Suppressor macrophage treated with lipopolysaccharide for 1 hour (primary cell): ENCODE results near the gene IL15RA.
A peak's percentile ranks its signal among the peaks of the same experiment; 100 is the strongest.
"Not testable (repeated sequence)": the region's sequence is repeated elsewhere in the genome, so short reads cannot be mapped to it uniquely, and the experiment has no call there.

ENCODE experiments used
- DNase-seq, 3 donors: peaks; one replicate each; pipeline ENCODE4 v3.0.0-alpha.2; 2020 to 2022

The IL15RA gene

GRCh38 chr10:5949009-5949759 lies 28.2 kb downstream of the IL15RA start:
- peak; percentile 71 to 82 (median 81) for DNase-seq

- DNase-seq: no peak
These were observed 29.1 kb downstream of the IL15RA start for GRCh38 chr10:5948208-5948585.

GRCh38 chr10:5947471-5948207 lies 29.7 kb downstream of the IL15RA start:
- no peak for DNase-seq

- no peak for DNase-seq
These were observed 30.6 kb downstream of the IL15RA start for GRCh38 chr10:5946786-5947185.

GRCh38 chr10:5946419-5946775 lies 30.9 kb downstream of the IL15RA start:
- DNase-seq: not testable (repeated sequence)

GRCh38 chr10:5945561-5946418 lies 31.6 kb downstream of the IL15RA start:
- peak; percentile 29 to 51 (median 46) for DNase-seq

- DNase-seq: no peak
These were observed 32.2 kb downstream of the IL15RA start for GRCh38 chr10:5945190-5945509.

- peak in 2 of 3 donors; percentile 25 to 51 for DNase-seq
These were observed 32.8 kb downstream of the IL15RA start for GRCh38 chr10:5944389-5945189.

- no peak for DNase-seq
These were observed 33.8 kb downstream of the IL15RA start for GRCh38 chr10:5943536-5943935.

GRCh38 chr10:5942474-5942873 lies 34.9 kb downstream of the IL15RA start:
- peak; percentile 79 to 89 (median 80) for DNase-seq

- no peak for DNase-seq
These were observed 35.3 kb downstream of the IL15RA start for GRCh38 chr10:5942001-5942400.

GRCh38 chr10:5941579-5941978 lies 35.8 kb downstream of the IL15RA start:
- peak in 1 of 3 donors; percentile 11 for DNase-seq

GRCh38 chr10:5940807-5941218 lies 36.5 kb downstream of the IL15RA start:
- DNase-seq: no peak

- no peak for DNase-seq
These were observed 39.1 kb downstream of the IL15RA start for GRCh38 chr10:5938291-5938690.

- DNase-seq: no peak
These were observed 40.3 kb downstream of the IL15RA start for GRCh38 chr10:5937016-5937415.

- DNase-seq: no peak
These were observed 41.7 kb downstream of the IL15RA start for GRCh38 chr10:5935628-5936027.

- no peak for DNase-seq
These were observed 43.3 kb downstream of the IL15RA start for GRCh38 chr10:5933909-5934546.

- no peak for DNase-seq
These were observed 45.0 kb downstream of the IL15RA start for GRCh38 chr10:5932345-5932744.

GRCh38 chr10:5930272-5930671 lies 47.1 kb downstream of the IL15RA start:
- DNase-seq: no peak

GRCh38 chr10:5929442-5929841 lies 47.9 kb downstream of the IL15RA start:
- no peak for DNase-seq

- no peak for DNase-seq
These were observed 50.0 kb downstream of the IL15RA start for GRCh38 chr10:5927306-5927705.

- DNase-seq: no peak
These were observed 52.5 kb downstream of the IL15RA start for GRCh38 chr10:5924889-5925288.
